Left ventricle myocardium inferior (tissue), 1 donor: ENCODE results near the gene NACC2. TPM values are rescaled to one million over a fixed set of nuclear protein-coding genes. Genes with fewer than 3 reads are reported as not detected.
"Not testable (repeated sequence)": the region's sequence is repeated elsewhere in the genome, so short reads cannot be mapped to it uniquely, and the experiment has no call there.

ENCODE experiments used
- DNase-seq: peaks from one replicate; pipeline ENCODE4 v3.0.0-alpha.2; 2020
- H3K27ac ChIP-seq: fragments of 200-600 bp; replicated peaks from 2 replicates; pipeline ENCODE4 v1.8.0; 2021
- H3K27me3 ChIP-seq: fragments of 200-600 bp; 2 replicates; pipeline ENCODE4 v1.8.0; 2021; ENCODE audit warnings: low read depth
- H3K36me3 ChIP-seq: fragments of 200-600 bp; 2 replicates; pipeline ENCODE4 v1.8.0; 2021
- H3K4me1 ChIP-seq: fragments of 200-600 bp; 2 replicates; pipeline ENCODE4 v1.8.0; 2021
- H3K4me3 ChIP-seq: fragments of 200-600 bp; 2 replicates; pipeline ENCODE4 v1.8.0; 2021; ENCODE audit warnings: mild to moderate bottlenecking, moderate library complexity
- H3K9me3 ChIP-seq: fragments of 200-600 bp; replicated peaks from 2 replicates; pipeline ENCODE4 v1.8.0; 2021
- CTCF ChIP-seq: fragments of 200-600 bp; IDR thresholded peaks from 2 replicates; pipeline ENCODE4 v1.8.0; 2021; ENCODE audit warnings: antibody characterized with exemption, mild to moderate bottlenecking, borderline replicate concordance
- intact Hi-C: fragments of 100-400 bp; cut with micrococcal nuclease; formaldehyde crosslinking; loops from one replicate; pipeline ENCODE4 v1.11.0; 2022
- total RNA-seq: library from RNA; stranded (reverse); fragmentation: NEBNext Ultra II Directional; extraction: Animal tissue kit (Norgen Biotek cat#: 25700); gene quantifications from one replicate; pipeline ENCODE4 v1.2.1, GENCODE V29; 2021
- donor health status: DM: no; HTN: yes; CAD: no; lungs with severe emphysema.

NACC2 gene
- total RNA-seq, 1 donor from 2014 or later, result 29.5 TPM

GRCh38 chr9:136062657-136063439 is 32.2 kb downstream of the NACC2 start:
- no peaks in the 10 kb centered on the region for H3K27me3 ChIP-seq
- no peak overlapping the region for H3K27ac ChIP-seq
- intact Hi-C loops, result no loop called here
- no peaks in the 10 kb centered on the region for H3K9me3 ChIP-seq
- H3K4me1 ChIP-seq, result peaks cover 26% of the 10 kb centered on the region
- peaks cover 11% of the 10 kb centered on the region for H3K36me3 ChIP-seq
- no peak overlapping the region for H3K4me3 ChIP-seq
- no peak for TF ChIP-seq CTCF
- DNase-seq, result peak; percentile 11

GRCh38 chr9:136061916-136062315 is 33.2 kb downstream of the NACC2 start:
- H3K27ac ChIP-seq, H3K9me3 ChIP-seq, H3K4me3 ChIP-seq, intact Hi-C loops, H3K27me3 ChIP-seq, DNase-seq: not testable (repeated sequence)
- Histone ChIP-seq H3K4me1 (peaks cover 35% of the 10 kb centered on the region), H3K36me3 (peaks cover 11% of the 10 kb centered on the region)

GRCh38 chr9:136061405-136061804 is 33.7 kb downstream of the NACC2 start:
- H3K9me3 ChIP-seq, result no peaks in the 10 kb centered on the region
- peak; percentile 6 for DNase-seq
- peaks cover 11% of the 10 kb centered on the region for H3K36me3 ChIP-seq
- H3K4me3 ChIP-seq, result no peak overlapping the region
- no peak for TF ChIP-seq CTCF
- H3K27ac ChIP-seq, result no peak overlapping the region
- intact Hi-C loops, result no loop called here
- no peaks in the 10 kb centered on the region for H3K27me3 ChIP-seq
- peaks cover 40% of the 10 kb centered on the region for H3K4me1 ChIP-seq

- intact Hi-C loops, result no loop called here
Observed at GRCh38 chr9:136060671-136061371, 34.3 kb downstream of the NACC2 start.

GRCh38 chr9:136059851-136060670 is 35.0 kb downstream of the NACC2 start:
- H3K4me3 ChIP-seq, result no peak overlapping the region
- peaks cover 11% of the 10 kb centered on the region for H3K36me3 ChIP-seq
- intact Hi-C loops, result no loop called here
- peaks cover 53% of the 10 kb centered on the region for H3K4me1 ChIP-seq
- H3K27ac ChIP-seq, result no peak overlapping the region
- TF ChIP-seq CTCF, result no peak
- DNase-seq, result peak; percentile 12
- H3K9me3 ChIP-seq, result no peaks in the 10 kb centered on the region
- H3K27me3 ChIP-seq, result no peaks in the 10 kb centered on the region

More at GRCh38 chr9:136060671-136061371, 34.3 kb downstream of the NACC2 start:
- H3K27ac ChIP-seq, result no peak overlapping the region
- peaks cover 11% of the 10 kb centered on the region for H3K36me3 ChIP-seq
- DNase-seq, result peak; percentile 11
- no peaks in the 10 kb centered on the region for H3K27me3 ChIP-seq
- no peak for TF ChIP-seq CTCF
- H3K4me1 ChIP-seq, result peaks cover 46% of the 10 kb centered on the region
- H3K4me3 ChIP-seq, result no peak overlapping the region
- no peaks in the 10 kb centered on the region for H3K9me3 ChIP-seq
